NAMALWA (cell line): ENCODE measurements around the gene RBP3.

Source experiments
- DNase-seq: peaks from one replicate; pipeline ENCODE4 v3.0.0-alpha.2; 2015; ENCODE audit warnings: low spot score

The RBP3 gene

DNA sequence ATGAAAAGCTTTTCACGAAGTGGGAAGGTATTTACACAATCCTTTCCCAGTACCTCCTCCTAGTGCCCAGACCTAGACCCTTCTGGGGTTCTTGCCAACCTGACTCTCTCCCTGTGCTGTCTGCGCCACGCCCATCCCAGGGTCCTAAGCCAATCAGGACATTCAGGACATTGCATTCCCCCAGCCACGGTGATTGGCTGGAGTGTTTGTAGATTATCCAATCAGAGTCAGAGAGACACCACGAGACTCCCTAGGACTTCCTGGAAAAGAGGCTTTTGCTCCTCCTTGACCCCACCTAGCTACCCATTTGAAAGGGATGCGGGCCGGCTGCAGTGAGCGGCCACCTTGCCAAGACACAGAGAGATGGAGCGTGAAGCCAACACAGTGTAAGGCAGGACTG is 29.5 kb upstream of the RBP3 start:
- DNase-seq: peak; percentile 47

DNA sequence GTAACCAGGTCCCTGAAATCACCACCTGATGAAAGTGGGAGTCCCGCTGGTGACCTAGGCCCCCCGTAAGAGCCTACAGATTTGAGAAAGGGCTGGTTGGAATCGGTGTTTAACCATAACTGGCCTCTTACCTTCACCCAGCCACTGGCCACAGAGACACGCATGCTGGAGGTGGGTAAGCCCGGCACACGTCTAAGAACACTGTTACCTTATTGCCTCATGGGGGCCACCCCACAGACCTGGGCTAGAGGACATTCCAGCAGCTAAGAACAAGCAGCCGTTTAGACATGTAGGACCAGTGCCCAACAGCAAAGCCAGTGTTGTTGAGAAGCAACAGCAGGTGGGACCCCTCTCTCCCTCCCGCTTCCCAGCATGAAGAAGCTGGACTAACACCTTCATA is 28.4 kb upstream of the RBP3 start:
- DNase-seq: no peak

DNA sequence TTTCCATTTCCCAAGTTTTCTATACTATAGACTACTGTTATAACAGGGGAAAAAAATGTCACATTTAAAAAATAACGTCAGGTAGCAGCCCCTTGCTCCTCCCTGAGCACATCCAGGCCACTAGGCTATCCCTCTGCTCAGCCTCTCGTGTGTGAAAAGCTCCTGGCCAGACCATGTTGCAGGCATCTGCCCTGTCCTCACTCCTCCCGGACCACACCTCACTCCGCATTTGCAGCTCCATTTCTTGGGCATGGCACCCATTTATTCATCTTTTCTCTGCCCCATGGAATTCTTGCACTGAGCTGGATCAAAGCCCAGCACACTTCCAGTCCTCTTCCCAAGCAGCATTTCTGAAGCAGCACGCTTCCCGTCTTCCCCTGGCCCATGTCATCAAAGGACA is 27.4 kb upstream of the RBP3 start:
- DNase-seq: no peak

DNA sequence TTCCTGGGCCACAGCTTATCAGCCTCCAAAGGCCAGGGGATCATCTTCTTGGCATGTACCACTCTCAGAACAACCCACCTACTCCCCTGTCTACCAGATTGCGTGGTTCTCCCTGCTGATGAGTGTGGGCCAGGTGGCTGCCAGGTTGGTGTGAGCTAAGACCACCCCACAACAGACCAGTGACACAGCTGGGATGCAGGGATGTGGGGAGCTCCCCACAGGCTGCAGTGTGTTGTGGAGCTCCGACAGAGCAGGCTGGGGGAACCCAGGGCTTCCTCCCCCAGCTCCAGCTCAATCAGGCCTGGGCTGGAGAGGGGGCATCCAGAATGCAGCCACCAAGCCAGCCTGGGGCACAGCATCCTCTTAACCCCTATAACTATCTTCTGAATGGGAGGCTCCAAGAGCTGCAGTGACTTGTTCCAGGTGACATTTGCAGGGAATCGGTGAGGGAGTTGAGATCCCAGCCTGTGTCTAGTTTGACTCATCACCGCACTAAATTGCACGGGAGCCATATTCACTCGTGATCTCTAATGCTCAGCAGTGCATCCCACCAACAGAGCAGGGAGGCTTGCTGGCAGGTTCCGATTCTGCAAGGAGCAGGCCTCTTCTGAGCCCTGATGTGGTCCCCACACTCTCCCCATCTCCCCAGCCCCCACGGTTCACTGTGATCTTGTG is 26.5 kb upstream of the RBP3 start:
- DNase-seq: no peak

DNA sequence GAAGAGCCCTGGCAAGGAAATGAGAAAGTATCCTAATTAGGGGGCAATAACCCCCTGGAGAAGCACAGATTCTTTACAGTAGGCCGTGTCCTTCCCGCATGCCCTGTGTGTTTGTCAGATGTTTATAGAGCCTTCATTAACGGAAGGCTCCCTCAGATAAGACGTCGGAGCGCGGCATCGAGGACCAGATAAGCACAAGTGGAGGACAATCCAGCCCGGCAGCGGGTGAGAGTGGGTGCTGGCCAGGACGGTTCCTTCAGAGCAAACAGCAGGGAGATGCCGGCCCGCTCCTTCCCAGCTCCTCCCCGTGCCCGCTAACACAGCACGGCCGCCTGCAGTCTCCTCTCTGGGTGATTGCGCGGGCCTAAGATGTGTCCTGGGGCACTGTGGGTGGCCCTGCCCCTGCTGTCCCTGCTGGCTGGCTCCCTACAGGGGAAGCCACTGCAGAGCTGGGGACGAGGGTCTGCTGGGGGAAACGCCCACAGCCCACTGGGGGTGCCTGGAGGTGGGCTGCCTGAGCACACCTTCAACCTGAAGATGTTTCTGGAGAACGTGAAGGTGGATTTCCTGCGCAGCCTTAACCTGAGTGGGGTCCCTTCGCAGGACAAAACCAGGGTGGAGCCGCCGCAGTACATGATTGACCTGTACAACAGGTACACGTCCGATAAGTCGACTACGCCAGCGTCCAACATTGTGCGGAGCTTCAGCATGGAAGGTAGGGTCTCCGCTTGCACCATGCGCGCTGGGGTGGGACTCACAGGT is 25.7 kb upstream of the RBP3 start, which contains the start of gene GDF2:
GDF2 (plus strand) TSS at position 155 of the 762 bp plus-strand sequence; CDS start at position 370, 215 bp downstream.
- no peak for DNase-seq

DNA sequence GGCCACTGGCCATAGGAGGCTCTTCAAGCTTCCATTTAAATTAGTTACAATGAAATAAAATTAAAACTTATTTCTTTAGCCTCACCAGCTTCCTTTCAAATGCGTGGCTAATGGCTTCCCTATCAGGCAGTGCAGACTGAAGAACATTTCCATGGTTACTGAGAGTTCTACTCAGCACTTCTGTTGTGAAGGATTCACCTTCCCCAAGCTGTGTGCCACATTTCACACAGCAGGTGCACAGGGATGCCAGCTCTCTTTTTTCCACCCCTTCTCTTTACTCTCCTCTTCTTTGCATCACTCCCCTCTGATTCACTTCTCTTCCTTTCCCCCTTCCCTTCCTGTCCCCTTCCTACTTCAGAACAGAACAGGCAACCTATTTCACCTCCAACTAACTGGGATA is 25.1 kb upstream of the RBP3 start:
- no peak for DNase-seq

DNA sequence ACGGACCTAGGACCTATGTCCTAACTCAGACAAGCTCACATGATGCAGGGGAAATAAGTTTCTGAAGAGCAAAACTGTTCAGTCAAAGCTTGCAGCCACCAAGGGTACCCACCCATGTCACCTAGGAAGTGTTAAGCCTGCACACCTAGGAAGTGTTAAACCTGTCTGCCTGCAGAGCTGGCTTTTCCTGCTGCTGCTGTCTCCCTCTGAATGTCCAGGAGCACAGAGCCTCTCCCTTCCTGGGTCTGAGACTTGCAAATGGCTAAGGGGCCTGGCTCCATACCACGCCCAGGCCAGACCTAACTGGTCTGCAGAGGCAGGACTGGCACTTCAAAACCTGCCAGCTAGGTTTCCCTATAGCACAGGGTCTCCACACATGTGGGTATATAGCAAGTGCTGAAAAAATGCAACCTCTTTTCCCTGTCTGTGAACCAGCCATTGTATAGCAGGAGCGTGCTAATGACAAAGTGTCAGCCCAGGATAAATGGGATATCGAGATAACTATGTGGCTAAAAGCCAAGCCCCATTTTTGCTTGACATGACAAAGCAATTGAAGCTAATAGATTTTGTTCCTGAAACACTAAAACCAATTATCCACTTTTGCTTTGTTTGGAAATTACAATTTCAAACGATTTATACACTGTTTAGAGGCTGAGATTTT is 24.4 kb upstream of the RBP3 start:
- no peak for DNase-seq

DNA sequence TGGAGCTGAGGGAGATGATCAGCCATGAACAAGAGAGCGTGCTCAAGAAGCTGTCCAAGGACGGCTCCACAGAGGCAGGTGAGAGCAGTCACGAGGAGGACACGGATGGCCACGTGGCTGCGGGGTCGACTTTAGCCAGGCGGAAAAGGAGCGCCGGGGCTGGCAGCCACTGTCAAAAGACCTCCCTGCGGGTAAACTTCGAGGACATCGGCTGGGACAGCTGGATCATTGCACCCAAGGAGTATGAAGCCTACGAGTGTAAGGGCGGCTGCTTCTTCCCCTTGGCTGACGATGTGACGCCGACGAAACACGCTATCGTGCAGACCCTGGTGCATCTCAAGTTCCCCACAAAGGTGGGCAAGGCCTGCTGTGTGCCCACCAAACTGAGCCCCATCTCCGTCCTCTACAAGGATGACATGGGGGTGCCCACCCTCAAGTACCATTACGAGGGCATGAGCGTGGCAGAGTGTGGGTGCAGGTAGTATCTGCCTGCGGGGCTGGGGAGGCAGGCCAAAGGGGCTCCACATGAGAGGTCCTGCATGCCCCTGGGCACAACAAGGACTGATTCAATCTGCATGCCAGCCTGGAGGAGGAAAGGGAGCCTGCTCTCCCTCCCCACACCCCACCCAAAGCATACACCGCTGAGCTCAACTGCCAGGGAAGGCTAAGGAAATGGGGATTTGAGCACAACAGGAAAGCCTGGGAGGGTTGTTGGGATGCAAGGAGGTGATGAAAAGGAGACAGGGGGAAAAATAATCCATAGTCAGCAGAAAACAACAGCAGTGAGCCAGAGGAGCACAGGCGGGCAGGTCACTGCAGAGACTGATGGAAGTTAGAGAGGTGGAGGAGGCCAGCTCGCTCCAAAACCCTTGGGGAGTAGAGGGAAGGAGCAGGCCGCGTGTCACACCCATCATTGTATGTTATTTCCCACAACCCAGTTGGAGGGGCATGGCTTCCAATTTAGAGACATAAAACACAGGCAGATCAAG is 22.6 kb upstream of the RBP3 start:
- no peak for DNase-seq

DNA sequence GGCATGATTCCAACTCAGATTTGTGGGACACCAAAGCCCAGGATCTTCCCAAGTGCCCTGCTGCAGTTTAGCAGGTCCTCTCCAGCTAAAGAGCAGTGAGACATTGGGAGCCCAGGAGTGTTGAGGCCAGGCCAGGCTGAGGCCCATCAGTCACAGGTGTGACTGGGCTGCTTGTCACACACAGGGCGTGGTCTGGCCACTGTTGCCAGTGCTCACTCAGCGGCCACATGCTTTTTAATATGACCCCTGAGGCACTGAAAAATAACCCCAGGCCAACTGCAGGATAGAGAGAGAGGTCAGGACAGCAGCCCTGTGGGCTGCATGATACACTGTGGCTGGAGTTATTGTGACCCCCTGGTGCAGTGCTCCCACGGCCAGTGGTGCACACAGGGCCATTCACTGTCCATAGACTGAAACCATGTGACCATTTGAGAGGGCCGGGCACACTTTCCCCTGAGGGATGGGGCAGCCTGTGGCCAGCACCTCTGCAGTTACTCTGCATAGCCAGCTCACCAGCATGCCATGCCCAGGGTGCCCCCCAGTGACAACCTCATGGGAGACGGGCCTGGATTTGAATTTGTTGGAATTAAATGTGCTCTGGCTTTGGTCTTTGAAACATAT is 21.7 kb upstream of the RBP3 start:
- DNase-seq: no peak

DNA sequence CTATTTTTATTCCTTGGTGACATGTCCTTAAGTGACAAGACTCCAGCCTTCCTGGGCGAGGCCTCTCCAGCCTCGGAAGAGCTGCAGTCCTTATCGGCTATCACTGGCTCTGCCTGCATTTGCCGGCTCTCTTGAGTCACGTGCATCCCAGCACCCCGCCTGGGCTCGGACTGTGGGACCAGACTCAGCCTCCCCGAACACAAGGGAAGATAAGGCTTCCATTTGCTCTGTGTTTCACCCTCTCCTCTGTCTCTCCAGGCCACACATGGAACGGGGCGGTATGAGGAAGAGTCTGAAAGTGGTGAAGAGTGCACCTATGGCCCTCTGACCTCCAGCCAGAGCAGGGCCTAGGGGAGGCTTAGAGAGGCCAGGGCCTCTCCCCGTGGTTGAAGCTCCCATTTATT is 21.2 kb upstream of the RBP3 start:
- DNase-seq: no peak

DNA sequence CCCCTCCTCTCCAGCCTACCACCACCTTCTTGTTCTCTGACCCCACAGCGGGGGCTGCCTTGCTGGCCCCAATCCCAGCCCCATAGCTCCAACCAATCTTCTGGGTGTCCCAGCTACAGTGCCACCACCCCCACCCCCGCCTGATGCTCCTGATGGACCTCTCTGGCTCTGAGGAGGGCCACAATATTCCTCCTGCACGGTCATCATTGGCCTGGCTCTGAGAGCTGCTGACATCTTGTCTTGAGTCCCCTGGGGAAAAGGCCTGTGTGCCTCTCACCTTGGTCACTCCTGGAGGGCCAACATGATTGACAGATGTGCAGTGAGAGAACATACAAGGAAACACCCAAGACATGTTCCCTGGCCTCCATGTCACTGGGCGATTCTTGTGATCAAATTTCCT is 18.3 kb upstream of the RBP3 start:
- DNase-seq: no peak

DNA sequence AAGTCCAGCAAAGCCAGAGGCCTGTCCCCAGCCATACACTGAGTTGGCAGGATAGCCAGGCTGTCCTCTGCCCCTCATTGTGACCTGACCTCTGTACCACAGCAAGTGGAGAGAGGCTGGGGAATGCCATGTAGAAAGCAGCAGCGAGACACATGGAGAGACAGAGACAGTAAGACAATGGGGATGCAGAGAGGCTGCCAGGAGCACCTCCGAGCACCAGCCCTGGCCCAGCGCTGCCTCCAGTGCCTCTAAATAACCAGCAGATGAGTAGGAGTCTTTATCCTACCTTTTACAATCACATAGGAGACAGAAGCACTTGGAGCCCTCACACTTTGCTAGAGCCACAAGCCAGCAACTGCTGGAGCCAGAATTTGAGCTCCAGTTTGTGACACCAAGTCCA is 17.8 kb upstream of the RBP3 start:
- DNase-seq: no peak

DNA sequence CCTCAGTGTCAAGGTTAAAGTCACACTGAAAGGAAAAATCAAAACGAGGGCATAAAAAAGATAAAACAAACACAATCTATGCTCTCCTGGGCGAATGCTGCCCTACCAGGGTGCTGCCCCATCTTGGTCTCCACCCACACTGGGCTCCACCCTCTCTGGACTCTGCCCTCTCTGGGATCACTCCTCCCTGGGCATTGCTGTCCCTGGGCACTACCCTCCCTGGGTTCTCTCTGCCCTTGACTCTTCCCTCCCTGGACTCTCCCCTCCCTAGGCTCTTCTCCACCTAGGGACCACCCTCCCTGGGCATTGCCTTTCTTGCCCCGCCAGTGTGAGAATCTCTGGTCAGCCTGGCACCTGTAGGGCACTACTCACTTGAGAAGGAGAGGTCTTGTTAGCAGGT is 17.4 kb upstream of the RBP3 start:
- no peak for DNase-seq

DNA sequence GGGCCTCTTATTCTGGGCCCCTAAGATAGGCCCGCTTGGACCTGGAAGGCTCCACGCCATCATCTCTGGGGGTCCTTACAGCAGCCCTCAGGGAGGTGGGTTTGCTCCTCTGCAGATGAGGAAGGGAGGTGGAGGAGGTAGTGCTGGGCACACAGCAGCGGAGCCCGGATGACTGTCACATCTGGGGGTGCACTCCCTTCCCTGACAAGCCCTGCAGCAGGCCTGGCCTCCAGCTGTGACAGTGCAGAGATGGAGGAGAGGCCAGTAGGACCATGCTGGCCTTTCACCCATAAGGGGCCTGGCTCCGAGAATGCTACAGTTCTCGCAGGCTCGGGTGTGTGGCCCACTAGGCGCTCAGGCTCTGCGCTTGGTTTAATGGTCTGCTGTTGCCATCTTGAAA is 16.7 kb upstream of the RBP3 start:
- DNase-seq: no peak

DNA sequence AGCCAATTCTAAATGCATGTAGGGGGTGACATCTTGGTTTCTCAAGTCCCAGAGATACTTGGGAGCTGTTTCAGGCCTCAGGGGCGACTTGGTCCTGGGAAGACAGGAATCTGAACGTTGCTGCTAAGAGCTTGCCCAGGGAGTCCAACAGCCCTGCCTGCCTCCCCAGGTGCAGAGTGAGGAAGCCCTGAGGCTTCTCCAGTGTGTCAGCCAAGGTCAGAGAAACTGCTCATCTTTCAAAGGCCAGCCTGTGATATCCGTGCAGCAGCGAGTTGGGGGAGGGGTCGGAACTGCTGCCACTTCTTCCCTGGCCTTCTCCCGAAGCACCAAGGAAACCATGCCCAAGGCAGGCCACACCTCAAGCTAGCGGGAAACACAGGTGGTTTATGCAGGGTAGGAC is 16.2 kb upstream of the RBP3 start:
- DNase-seq: no peak

DNA sequence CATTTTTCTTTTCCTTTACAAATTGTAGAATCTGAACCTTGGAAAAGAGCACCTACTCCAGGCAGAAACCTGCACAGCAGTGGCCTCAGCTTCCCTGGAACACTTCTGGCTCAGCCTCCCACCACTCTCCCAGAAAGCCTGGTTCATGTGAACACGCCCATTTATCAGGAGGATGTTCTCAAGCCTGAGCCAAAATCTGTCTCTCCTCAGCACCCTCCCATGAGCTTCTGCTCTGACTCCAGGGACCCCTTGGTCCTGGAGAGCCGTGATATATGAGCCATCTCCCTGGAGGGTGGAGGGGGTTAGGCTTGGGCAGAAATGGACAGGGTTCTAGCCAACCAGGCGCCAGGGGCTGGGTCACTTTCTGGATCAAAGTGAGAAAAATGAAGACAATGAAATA is 15.8 kb upstream of the RBP3 start:
- no peak for DNase-seq

DNA sequence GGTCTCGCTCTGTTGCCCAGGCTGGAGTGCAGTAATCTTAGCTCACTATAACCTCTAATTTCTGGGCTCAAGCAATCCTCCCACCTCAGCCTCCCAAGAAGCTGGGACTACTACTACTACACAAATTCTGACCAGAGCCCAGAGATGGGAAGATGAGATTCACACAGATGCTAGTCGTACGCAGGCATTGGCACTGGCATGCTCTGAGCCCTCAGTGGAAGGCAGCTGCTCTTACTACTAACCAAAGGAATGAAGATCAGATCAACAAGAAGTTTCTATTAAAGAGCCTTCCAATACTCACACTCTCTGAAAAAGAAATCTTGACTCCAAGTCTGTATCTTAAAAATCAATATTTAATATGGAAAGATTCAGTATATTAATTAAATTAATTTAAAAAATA is 15.2 kb upstream of the RBP3 start:
- DNase-seq: no peak

DNA sequence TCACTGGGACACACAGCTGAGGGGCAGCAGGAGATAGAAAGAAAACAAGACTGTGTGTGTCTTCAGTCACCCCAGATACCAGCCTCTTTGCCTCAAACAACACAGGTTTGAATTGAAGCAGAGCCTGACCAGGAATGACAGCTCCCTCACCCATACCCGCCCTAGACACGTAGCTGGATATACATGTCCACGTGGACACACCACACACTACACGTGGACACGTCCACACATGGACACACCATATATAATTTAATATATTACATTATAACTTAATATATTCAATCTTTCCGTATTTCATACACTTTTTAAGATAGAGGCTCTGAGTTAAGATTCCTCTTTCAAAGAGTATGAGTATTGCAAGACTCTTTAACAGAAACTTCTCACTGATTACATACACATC is 14.6 kb upstream of the RBP3 start:
- no peak for DNase-seq

DNA sequence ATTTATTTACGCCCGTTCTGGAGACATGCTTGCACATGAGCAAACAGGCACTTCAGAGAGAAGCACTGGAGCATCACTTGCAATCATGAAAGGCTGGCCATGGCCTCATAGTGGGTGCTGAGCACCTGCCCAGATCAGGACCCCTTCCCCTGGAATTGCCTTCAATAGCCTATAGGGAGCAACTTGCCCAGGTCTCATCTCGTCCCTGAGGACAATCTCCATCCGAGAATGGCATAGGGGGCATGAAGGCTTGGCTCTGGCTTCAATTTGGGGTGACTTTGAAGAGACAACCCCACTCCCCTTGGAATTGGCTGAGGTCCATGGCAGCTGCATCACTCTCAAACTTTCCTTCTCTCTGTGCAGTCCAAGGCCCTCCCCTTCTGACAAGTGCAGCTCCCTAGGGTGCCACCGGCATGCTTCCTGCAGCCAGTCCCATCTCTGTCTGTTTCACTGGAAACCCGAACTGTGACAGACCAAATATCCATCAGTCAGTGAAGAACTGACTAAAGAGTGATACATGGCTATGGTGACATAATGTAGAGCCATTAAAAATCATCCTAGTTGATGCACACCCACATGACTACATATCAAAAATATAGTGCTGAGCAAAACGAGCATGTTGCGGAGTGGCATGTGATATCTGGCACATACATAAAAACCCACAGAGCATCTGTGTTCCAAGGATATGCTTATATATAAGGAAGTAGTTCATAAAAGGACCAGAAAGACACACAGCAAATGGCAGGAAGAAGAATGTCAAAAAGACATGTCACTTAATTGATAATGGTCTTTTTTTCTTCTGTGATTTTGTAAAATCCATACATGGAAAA is 13.5 kb upstream of the RBP3 start:
- no peak for DNase-seq

DNA sequence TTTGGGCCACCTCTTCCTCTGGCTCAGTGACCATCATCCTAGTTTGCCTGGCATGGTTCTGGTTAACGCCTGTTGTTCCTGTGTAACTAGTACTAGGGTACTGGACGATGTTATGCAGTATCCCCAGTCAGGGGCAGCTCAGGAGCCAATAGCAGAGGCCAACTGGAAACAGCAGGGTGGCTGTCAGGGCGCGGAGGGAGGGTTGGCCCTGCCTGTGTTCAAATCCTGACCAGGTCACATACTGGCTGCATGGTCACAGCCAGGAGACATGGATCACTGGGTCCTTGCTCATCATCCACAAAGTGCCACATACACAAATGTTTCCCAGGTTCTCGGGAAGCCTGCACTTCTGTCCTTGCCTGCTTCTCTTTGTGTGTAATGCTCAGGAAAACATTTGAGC is 12.3 kb upstream of the RBP3 start:
- no peak for DNase-seq
